Mucosa of descending colon (tissue), 3 donors: ENCODE results near the gene LEUTX. TPM values are rescaled to one million over a fixed set of nuclear protein-coding genes. Genes with fewer than 3 reads are reported as not detected.

ENCODE experiments used
- ATAC-seq: fragments of 200-7000 bp; cut with Tn5 transposase; one replicate; pipeline ENCODE4 v1.9.1; 2020; ENCODE audit warnings: mild to moderate bottlenecking, moderate library complexity
- DNase-seq, 3 donors: peaks; one replicate each; pipeline ENCODE4 v3.0.0-alpha.2; 2020
- H3K36me3 ChIP-seq: fragments of 200-600 bp; one replicate; pipeline ENCODE4 v1.8.0; 2021; ENCODE audit warnings: low read depth, mild to moderate bottlenecking
- H3K4me1 ChIP-seq: fragments of 200-600 bp; one replicate; pipeline ENCODE4 v1.8.0; 2021; ENCODE audit warnings: low read depth, mild to moderate bottlenecking
- H3K4me3 ChIP-seq: fragments of 200-600 bp; one replicate; pipeline ENCODE4 v1.8.0; 2021; ENCODE audit warnings: mild to moderate bottlenecking
- H3K9me3 ChIP-seq: fragments of 200-600 bp; one replicate; pipeline ENCODE4 v1.8.0; 2021; ENCODE audit warnings: mild to moderate bottlenecking
- intact Hi-C, 2 donors: fragments of 100-400 bp; cut with DNase I in 1 of 2; cut with micrococcal nuclease in 1 of 2; formaldehyde crosslinking; loops; one replicate each; pipeline versions ENCODE4 v1.11.0 to v1.11.1; 2022; cut with DNase I, micrococcal nuclease
- total RNA-seq, 3 donors: library from RNA; stranded (reverse); fragmentation: NEBNext Ultra II Directional in 2 of 3; extraction: Animal tissue kit (Norgen Biotek cat#: 25700) in 2 of 3; gene quantifications; one replicate each; pipeline versions ENCODE4 v1.2.1 to v1.2.4, GENCODE V29; 2021 to 2023
- TF ChIP-seq, protein P1 (sequence below): fragments of 200-600 bp; IDR thresholded peaks from one replicate; pipeline ENCODE4 v1.8.0; 2022; ENCODE audit warnings: antibody characterized with exemption, mild to moderate bottlenecking
- donor health status: DM: no; HTN: no; CAD: no; lungs with moderate emphysema.
- donor health status: DM: no; HTN: no; CAD: no.
- donor health status: DM: no; HTN: yes; CAD: no.

The LEUTX gene
- total RNA-seq, 3 donors from 2014 or later: not detected

DNA sequence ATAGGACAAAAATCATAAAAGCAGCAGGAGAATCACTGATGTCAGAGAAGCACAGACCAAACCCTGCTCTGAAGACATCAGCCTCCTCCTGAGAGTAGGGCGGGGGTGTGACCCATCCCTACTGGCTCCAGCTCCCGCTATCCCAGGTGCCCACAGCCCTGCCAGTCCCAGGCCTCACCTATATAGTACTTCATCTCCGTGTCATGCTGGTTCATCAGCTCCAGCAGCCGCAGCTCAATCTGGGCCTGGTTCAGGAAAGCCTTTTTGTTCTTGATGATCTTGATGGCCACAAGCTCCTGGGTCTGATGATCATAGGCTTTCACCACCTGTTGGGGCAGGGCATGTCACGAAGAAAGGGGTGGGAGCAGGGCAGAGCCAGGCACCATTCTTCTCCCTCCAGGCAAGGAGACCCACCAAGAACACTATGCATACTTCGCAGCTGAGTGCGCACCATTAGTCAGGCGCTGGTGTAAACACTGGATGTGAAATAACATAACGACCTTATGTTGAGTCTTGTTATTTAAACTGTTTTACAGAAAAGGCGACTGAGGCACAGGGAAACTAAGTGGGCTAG is 51.1 kb downstream of the LEUTX start:
- Histone ChIP-seq H3K9me3 (no peaks in the 10 kb centered on the region), H3K36me3 (no peaks in the 10 kb centered on the region), H3K4me3 (no peak overlapping the region), H3K4me1 (peaks cover 18% of the 10 kb centered on the region)
- DNase-seq (no peak), ATAC-seq (no peak)
- intact Hi-C loops: no loop called here
- TF ChIP-seq, protein P1, sequence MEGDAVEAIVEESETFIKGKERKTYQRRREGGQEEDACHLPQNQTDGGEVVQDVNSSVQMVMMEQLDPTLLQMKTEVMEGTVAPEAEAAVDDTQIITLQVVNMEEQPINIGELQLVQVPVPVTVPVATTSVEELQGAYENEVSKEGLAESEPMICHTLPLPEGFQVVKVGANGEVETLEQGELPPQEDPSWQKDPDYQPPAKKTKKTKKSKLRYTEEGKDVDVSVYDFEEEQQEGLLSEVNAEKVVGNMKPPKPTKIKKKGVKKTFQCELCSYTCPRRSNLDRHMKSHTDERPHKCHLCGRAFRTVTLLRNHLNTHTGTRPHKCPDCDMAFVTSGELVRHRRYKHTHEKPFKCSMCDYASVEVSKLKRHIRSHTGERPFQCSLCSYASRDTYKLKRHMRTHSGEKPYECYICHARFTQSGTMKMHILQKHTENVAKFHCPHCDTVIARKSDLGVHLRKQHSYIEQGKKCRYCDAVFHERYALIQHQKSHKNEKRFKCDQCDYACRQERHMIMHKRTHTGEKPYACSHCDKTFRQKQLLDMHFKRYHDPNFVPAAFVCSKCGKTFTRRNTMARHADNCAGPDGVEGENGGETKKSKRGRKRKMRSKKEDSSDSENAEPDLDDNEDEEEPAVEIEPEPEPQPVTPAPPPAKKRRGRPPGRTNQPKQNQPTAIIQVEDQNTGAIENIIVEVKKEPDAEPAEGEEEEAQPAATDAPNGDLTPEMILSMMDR: no peak

DNA sequence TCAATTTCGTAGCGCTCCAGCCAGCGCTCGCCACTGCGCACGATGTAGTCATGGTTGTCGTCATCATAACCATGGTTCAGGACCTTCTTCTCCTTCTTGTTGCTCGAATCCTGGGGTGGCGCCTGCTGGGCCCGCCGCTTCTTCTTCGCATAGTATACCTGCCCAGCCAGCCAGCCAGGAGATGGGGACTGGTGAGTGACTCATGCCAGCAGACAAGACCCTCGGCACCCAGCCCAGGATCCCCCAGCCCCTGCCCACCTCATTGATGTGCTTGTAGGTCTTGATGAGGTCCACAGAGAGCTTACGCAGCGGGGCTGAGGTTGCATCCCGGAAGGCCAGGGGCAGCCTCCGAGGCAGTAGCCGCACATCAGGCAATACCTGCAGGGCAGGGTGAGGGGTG is 51.8 kb downstream of the LEUTX start:
- TF ChIP-seq, protein P1: no peak
- ATAC-seq: no peak
- intact Hi-C loops: no loop called here
- Histone ChIP-seq H3K36me3 (no peaks in the 10 kb centered on the region), H3K4me3 (no peak overlapping the region), H3K9me3 (no peaks in the 10 kb centered on the region), H3K4me1 (peaks cover 13% of the 10 kb centered on the region)
- DNase-seq: no peak

DNA sequence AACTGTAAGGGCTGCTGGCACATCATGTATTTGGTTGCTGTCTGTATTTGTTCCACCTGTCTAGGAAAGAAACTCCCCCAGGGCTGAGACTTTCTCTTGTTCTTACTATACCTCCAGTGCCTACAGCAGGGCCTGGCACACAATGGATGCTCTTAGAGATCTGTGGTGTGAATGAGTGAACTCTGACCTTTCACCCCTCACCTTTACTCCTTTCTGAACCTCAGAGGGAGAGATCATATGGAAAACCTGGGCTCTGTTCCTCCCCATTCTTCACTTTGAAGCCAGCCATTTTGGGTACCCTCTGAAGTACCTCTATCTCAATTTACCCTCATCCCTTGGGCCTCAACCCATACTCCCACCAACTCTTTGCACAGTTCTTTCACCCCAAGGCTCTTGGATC is 52.2 kb downstream of the LEUTX start:
- DNase-seq (no peak), ATAC-seq (no peak)
- Histone ChIP-seq H3K9me3 (no peaks in the 10 kb centered on the region), H3K4me3 (no peak overlapping the region), H3K4me1 (peaks cover 13% of the 10 kb centered on the region), H3K36me3 (no peaks in the 10 kb centered on the region)
- intact Hi-C loops: no loop called here
- TF ChIP-seq, protein P1: no peak

DNA sequence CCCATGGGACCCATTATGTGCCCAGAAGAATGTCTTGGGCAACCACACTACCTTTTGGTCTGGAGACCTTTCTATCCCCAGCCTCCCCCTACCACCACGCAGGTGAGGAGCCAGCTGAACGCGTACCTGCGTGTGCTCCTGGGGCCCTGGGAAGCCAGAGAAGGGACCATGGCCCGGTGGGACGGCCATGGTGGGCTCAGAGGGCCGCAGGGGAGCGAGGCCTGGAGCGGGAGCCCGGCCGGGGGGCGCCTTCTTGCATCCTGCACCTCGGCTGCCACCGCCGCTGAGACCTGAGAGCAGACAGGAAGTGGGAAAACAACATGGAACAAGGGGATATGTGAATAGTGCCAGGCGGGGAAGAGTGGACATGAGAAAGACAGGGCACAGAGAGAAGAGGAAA is 53.0 kb downstream of the LEUTX start:
- Histone ChIP-seq H3K4me3 (no peak overlapping the region), H3K36me3 (no peaks in the 10 kb centered on the region), H3K4me1 (peaks cover 13% of the 10 kb centered on the region), H3K9me3 (no peaks in the 10 kb centered on the region)
- ATAC-seq (no peak), DNase-seq (no peak)
- intact Hi-C loops: no loop called here
- TF ChIP-seq, protein P1: no peak

DNA sequence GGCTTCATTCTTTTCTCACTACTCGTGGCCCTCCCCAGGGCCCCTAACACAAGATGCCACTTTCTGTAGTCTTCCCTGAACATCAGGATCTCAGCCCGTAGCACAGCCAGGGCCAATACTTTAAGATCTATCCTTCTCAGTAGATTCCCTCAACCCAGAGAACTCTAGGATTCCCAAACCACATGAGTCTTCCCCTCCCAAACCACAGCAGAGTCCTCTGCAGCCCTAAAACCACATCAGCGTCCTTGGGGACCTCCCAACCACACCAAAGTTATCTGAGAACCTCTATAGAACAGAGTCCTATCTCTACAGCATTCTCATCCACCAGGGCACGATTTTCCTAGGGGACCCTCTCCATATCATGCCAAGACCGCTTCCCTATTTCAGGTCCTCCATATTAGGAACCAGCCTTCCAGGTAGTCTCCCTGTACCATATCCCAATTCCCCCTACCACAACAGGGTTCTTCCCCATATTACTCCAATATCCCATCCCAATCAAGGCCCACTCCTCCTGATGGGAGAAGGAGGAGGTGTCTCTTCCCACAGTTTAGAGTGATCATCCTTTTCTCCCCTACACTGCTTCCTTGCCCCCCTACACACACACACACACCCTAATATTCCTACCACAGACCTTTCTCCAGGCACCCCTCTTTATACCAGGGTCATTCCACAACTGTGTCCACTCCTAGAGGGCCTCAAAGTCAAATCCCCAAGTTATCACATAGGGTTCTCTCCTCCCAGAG is 53.9 kb downstream of the LEUTX start:
- H3K4me3 ChIP-seq: no peak overlapping the region
- no peaks in the 10 kb centered on the region for H3K36me3 ChIP-seq
- no peak for DNase-seq
- peaks cover 13% of the 10 kb centered on the region for H3K4me1 ChIP-seq
- intact Hi-C loops: no loop called here
- no peak for ATAC-seq
- TF ChIP-seq, protein P1: no peak
- H3K9me3 ChIP-seq: no peaks in the 10 kb centered on the region
